Stimulated activated CD8-positive, alpha-beta memory T cell treated with anti-CD3 and anti-CD28 coated beads, Interleukin-15, amount 100 ng/mL, for 48 hours (primary cell): ENCODE measurements around the gene LEMD3.

ENCODE experiments used
- DNase-seq, 2 donors: peaks; one replicate each; pipeline ENCODE4 v3.0.0-alpha.2; 2020; ENCODE audit warnings: low read depth in 2 of 2

LEMD3 gene

DNA sequence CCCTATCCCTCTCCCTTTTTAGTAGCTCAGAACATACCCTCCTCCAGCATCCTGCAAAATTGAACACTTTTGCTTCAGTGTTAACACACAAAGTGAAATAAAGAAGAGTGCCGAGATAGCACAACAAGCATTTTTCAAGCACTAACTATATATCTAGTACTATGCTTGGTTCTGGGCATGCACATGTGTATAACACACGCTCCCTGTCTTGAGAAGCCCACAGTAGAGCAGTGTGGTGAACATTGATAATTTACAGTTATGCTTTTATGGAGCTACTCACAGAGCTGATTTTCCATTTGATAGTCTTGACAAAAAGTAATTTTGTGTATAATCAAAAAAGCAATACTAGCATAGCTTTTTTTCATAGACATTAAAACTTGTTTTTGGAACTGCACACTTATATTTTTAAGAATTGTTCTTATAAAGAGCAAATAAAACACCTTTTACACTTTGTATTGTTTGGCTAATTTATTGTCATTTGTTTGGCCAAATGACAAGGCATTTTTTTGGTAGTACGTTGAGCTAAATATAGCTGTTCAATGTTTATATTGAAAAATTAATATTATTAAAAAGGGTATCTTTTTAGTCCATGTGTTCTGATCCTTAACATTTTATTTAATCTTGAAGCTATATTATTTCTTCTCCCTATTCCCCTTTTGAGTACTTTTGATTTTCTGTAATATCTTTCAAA lies 39.7 kb downstream of the LEMD3 start:
- no peak for DNase-seq

DNA sequence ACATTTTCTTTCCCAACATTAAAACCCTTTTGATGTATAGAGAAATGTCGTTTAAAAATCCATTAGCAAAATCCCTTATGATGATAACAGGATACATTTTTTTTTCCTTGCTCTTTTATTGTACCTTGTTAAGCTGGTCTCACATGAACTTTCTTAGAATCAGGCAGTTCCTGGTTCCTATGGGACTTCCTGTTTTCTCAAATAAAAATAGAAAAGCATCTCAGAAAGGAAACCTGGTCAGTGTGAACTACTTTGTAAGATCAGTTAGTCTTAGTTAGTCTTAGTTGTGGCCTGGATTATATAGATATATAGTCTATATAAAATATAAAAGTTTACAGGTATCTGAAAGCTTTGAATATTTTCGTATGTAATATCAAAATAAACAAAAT lies 40.3 kb downstream of the LEMD3 start:
- no peak for DNase-seq

DNA sequence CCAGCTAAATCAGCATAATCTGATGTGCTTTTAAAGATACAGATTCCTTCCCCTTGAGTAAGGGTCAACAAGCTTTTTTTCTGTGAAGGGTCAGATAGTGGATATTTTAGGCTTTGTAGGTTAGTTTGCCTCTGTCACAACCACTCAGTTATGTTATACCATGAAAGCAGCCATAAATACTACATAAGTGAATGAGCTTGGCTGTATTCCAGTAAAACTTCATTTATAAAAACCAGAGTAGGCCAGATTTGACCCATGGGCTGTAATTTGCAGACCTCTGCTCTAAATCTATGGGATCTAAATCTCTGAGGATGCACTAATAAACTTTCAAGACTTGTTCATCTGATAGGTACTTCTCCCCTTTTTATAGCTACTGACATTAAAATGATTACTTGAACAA lies 47.7 kb downstream of the LEMD3 start:
- no peak for DNase-seq

DNA sequence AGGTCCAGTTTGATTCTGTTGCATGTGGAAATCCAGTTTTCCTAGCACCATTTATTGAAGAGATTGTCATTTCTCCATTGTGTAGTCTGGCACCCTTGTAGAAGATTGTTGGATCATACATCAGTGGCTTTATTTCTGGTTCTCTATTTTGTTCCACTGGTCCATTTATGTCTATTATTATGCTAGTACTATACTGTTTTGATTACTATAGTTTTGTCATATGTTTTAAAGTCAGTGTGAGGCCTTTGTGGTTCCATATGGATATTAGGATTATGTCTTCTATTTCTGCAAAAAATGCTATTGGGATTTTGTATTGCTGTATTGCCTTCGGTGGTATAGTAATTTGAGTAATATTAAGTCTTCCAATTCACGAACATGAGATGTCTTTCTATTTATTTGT lies 51.4 kb downstream of the LEMD3 start:
- no peak for DNase-seq

DNA sequence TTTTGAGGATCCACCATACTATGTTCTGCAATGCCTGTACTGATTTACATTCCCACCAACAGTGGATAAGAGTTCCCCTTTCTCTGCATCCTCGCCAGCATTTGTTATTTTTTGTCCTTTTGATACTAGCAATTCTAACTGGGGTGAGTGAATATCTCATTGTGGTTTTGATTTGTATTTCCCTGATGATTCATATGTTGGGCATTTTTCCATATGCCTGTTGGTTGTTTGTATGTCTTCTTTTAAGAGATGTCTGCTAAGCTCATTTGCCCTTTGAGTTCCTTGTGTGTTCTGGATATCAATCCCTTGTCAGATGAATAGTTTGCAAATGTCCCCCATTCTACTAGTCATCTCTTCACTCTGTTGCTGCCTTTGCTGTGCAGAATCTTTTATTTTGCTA lies 60.1 kb downstream of the LEMD3 start:
- no peak for DNase-seq

DNA sequence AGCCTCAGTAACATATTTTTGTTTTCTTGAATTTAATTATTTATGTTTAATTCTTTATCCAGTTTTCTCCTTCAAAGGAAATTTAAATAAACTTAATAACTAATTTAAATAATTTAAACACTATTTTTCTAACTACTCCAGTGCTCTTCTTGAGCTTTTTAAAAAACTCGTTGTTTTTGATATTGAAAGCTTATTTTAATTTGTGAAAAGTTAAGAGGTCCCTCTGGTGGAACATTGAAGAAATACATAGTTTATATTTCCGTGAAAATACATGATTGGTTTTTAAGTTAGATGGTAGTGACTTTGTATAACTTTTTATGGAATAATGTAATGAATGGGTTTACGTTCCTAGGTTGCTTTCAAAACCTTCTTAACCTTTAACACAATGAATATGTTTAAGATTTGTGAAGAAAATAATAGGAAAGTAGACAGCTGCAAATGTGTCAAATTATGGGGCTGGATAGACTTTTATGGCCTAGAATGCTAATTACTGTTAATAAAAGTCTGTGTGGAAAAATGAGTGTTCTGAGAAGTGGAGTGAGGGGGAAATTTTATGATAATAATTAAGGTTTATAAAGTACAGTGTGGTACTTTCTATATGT lies 63.2 kb downstream of the LEMD3 start:
- no peak for DNase-seq

DNA sequence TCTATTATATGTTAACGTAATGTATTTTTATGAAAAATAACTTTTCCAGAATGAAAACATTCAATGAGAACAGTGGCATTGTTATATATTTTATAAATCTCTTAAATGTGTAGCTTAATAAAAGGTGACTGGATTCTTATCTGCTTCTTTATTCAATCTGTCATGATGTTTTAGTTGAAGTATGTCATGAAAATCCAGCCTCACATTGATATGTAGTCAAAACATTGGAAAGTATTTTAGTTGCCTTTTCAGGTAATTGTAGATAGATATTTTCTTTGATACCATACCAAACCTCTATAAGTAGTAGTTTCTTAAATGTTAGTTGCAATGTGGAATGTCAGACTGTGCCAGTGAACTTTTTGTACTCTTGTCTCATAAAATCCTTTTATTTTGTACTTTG lies 67.8 kb downstream of the LEMD3 start:
- DNase-seq = no peak

DNA sequence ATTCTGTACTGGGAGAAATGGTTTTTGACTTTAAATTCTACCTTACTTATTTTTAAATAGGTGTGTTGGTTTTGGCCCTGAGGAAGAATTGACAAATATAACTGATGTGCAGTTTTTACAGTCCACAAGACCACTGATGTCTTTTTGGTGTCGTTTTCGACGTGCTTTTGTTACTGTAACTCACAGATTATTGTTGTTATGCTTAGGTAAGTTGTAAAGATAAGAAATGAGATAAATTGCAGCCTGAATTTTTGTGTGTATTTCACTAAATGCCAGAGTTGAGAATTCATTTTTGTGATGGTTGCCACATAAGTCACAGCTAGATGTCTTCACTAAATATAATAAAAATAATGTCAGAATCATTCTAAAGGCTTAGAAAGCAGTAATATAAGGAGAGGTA lies 69.2 kb downstream of the LEMD3 start:
- DNase-seq = no peak

DNA sequence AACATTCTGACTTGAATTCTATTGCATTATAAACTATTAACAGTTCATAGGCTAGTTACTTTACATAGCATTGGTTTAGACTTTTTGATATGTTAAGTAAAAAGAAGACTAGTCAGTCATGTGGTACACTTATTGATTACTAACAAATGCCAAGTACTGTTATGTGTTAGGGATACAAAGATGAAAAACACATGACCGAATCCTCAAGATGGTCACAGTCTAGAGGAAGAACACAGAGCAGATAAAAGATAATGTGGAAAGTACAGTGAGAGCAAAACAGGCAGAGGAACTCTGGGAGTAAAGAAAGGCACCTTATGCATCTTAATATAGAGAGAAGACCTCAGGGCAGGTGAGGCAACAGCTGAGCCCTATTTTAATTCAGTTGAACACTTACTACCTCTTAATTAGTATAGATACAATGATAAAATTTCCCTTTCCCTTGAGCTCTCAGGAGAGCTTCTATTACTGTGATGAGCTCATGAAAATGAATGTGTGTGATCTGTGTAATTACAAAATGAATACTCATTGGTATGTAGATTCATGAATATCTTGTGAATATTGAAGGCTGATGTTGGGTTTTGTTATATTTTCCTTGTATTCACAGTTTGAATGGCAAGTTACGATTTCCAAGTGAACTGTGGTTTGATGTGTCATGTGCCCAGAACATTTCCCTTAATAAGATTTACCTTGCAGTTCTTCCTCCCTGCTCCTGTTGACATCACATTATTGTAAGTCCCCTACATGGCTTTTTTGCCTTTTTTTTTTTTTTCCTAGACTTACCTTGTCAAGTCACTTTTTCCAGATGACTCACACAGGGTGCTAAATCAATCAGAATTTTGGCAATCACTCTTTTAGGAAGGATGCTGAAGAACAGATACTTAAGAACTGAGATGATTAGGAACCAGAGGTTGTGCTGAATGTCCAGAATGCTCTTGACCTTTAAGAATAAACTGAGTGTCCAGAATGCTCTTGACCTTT lies 79.6 kb downstream of the LEMD3 start:
- DNase-seq = no peak

DNA sequence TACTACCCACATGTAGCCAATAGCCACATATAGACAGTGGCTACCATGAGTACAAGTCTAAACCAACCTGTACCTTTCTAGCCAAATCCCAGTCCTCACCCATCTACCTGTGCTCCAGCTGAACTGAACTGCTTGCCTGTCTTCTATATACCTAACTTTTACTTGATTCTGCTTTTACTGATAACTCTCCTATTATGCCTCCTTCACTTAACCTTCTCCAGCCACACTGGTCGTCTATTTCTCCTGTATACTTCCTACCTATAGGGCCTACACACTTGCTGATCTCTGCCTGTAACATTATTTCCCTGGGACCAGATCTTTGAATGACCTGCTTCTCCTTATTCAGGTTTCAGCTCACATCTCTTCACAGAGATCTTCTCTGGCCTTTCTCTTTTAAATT lies 83.1 kb downstream of the LEMD3 start:
- no peak for DNase-seq

DNA sequence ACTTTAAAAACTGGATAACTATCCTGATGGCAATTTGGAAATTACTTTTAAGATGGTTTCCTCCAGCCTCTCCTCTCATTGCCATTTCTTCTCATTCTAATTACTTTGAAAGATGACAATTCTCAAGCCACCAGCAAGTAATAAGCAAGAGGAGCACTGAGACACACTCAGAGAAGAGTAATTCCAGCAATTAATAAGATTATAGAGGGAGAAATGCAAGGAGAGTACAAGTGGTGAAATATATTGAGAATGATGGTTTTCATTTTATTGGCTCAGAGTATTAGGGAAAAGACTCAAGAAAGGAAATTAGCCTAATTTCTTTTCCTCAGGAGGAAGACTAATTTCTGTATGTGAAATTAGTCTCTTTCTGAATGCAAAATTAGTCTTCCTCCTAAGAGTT lies 88.6 kb downstream of the LEMD3 start:
- no peak for DNase-seq

DNA sequence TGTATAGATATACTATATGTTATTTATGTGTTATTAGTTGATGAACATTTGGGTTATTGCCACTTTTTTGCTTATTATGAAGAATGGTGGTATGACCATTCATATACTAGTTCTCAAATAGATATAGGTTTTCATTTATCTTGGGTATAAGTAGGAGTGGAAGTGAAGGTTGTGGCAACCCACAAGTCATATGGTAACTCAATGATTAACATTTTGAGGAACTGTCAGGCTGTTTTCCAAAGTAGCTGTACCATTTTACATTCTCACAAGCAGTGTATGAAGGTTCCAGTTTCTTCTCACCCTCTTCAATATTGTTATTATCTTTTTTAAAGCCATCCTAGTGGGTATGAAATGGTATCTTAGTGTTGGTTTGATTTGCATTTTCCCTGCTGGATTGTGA lies 90.1 kb downstream of the LEMD3 start:
- DNase-seq = no peak

DNA sequence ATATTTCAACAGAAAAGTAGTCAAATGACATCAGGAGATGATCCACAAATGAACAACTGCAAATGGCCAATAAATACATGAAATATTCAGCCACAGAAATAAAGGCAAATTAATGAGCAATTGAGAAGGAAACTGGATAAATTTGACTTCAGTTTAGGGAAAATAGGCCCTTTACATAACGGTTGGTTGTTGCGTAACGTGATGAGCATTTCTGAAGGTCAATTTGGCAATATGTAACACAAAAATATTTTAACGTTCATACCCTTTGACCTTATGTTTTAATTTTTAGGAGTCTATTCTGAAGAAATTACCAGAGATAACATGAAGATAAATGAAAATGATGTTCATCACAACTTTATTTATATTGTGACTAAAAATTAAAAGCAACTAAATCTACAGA lies 94.4 kb downstream of the LEMD3 start:
- no peak for DNase-seq

DNA sequence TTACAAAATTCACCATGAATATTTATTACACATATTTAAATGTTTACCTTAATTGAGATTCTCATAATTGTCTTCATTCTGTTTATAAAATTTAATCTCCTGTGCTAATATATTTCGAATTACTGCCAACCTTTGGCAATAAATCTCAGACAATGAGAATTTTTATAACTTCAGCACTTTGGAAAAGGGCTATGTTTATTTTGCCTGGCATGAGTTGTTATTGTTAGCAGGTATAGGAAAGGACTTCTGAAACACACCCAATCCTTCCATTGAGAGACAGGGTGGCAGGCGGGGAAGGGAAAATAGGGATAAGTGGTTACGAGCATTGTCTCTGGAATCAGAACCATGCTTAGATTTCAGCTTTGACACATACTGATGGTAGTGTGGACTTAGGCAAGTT lies 97.0 kb downstream of the LEMD3 start:
- no peak for DNase-seq

DNA sequence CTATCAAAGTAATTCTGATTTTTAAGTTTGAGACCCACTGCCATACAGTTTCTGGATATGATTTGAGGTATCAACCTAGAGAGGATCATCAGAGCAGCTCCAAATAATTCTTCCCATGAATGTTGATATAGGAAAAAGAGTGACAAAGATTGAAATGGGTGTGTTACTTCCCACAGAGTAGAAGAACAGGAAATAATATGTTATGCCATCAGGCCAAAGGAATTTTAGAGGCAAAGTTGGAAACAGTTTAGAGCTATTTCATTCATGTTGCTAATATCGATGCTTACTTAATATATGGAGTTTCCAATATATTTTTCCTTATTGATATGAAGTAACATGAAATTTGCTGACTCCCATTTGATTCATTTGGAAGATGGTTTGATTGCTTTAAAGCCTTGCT lies 100.2 kb downstream of the LEMD3 start:
- DNase-seq = no peak

DNA sequence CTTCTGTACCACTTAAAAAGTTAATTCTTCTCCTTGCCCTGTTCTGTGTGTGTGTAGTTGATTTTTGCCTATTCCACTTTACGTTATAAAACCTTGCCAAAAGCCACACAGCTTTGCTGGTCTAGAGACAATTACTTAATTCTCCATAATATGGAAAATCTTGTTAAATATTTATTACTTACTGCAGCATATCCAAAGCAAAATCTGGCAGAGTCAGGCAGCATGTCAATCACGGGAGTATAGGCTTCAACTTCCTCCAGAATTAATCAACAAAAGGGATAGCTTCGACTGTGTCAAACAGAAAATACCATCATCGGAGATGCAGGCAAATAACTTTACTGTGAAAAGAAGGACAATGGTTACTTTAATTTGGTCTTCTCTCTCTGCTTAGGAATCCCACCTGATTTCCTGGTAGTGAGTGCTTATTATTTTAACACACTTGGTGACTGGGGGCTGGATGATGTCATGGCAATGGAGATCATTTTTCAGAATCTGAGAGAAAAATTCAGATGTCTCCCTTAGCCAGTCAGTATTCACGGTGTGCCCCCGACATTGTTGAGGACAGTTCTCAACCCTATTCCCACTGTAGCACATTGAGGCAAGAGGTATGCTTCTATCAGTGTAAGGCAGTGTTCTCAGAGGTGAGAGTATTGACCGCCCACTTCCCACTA lies 105.4 kb downstream of the LEMD3 start:
- DNase-seq = no peak

DNA sequence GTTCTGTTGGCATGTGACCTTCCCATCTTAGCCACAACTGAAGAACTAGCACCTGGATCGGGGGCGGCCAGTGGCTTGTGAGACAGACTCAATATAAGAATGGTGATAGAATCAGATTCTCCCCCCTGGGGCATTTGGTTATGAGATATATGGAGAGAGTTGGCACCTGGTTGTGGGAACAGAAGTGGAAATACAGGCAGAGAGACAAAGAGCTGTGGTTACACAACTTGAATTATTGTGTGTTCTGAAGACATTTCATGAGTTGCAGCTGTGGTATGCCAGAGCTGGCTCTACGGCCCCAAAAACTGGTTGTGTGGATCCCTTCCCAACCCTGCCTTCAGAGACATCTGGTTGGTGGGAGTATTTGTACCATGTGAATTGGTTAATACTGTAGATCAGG lies 106.2 kb downstream of the LEMD3 start:
- DNase-seq = no peak

DNA sequence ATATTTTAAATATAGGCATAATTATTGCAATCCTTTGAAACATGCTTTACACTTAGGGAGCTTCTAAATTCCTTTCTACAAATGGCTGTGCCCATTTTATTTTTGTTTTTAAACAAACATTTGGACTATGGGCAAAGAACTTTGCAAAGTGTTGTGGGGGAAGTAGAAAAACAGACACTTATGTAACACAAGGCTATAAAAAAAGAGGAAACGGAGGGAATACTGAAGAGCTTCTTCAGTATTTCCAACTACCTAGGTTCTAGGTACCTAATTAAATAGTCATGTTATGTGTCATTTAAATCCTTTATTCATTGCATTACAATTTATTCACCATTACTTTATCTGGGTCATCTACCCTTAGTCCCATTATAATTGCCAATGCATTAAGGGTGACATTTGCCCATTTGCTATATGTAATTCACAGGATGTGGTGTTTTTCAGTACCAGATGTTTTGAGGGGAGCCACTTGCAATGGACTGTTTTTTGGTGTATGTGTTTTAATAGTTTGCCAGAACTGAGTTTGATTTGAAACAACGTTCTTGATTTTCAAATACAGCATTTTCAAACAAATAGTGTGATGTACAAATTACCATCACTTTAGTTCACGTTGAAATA lies 107.6 kb downstream of the LEMD3 start:
- no peak for DNase-seq

DNA sequence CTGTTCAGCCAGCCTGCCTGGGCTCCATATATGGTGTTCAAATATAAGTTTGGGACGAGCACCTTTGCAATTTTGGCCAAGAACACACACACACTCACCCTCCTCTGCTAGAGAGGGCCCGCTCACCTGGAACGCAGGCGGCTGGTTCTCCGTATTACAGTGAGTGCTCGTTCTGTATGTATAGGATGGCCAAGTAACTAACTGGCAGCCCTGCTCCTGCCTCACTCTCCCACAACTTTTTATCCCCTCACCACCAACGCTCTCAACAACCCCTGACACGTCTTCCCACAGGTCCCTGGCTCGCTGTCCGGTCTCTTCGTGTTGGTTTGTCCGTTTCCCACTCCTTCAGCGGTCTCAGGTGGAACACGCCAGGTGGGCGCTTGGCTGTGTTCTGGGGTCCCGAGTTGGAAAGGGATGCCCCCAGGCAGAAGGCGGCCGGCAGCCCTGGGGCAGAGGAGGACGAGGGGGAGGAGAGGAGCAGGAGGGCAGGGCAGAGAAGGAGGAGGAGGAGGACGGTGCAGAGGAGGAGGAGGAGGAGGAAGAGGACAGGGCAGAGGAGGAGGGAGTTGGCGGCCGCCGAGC lies 108.7 kb downstream of the LEMD3 start:
- no peak for DNase-seq

DNA sequence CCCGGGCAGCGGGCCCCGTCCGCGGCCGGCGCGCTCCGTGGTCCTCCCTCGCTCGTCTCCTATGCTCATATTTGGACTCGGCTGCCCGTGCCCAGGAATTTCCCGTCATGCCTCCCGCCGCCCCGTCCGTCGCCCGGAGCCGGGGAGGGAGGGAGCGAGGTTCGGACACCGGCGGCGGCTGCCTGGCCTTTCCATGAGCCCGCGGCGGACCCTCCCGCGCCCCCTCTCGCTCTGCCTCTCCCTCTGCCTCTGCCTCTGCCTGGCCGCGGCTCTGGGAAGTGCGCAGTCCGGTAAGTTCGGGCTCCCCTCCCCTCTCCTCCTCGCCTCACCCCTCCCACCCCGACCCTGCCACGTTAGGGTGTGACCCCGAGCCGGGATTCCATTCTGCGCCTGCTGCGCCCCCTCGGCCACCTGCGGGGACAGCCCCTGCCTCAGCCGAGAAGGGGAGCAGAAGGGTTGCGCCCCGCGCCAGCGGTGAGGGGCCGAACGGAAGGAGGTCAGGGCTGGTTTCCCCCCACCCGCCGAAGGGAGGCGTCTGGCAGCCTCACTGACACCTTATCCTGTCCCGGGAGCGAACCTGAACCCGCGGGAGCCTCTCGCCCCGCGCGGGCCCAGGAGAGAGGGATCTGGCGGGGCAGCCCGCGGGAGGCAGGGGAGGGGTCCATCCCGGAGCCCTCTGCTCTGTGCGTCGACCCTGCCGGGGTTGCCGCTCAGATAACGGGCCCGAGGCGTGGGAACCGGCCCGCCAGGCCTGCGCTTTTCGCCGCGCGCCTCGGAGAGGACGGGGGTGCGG lies 109.4 kb downstream of the LEMD3 start, which contains the start of gene MSRB3:
Gene MSRB3 (plus strand): TSS at position 108 of the 793 bp plus-strand sequence. CDS start 29,897 bp downstream, outside the sequence.
- DNase-seq = no peak
